Stimulated activated CD4-positive, alpha-beta T cell treated with anti-CD3 and anti-CD28 coated beads, TNF-alpha, amount 100 ng/mL, for 24 hours (primary cell): Measurements from ENCODE around the gene LRIG1.

Experiments used
- DNase-seq, 3 experiments: peaks; one replicate each; pipeline ENCODE4 v3.0.0-alpha.2; 2020; ENCODE audit warnings: low read depth in 3 of 3

LRIG1 gene

DNA sequence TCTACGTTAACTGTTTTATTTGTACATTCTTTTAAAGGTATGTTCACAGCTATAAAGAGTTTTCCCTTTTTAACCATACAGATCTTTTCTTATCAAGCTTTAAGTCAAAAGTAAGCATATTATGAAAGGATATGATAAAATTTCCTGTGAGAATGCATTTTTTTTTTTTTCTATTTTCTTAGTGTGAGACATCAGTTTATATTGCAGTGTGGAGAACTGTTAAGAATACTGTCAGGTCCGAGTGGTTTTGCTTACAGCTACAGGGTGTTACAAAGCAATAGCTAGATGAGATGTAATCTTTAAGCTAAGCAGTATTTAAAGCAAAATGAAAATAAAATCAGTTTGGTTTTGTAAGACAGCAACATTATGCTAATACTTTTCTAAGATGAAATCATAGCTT lies 146.8 kb downstream of the LRIG1 start:
- no peak for DNase-seq

DNA sequence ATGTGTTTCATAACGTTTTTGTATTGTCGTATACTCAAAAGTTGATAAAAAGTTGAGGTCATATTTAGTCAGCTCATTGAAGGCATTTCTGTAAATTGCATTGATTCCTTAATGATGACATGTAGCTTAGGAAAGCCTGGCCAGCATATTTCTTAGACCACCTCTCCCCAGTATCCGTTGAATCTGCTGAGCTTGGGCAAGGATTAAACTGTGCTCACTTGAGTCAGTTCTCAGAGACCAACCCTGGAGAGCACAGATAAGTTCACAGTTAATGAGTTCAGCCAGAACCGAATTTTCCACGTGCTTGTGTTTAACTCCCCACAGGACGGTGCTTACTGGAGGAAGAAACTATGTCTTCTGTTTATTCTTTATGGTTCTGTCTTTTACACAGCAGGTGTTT lies 147.3 kb downstream of the LRIG1 start:
- DNase-seq: no peak

DNA sequence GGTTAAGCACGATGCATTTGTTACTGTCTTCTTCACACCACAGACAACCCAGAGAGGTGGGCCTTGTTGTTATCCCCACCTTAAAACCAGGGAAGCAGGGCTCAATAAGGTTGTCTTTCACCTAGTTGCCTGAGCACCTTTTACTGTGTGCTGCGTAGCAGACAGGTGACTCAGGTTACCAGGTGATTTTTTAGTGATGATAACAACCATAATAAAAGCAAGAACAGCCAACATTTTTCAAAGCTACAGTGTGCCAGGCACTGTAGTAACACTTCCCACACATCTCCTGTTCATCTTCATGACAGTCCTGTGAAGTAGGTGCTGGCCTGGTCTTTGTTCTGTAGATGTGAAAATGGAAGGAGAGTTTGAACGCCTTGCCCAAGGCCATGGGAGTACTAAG lies 147.8 kb downstream of the LRIG1 start:
- no peak for DNase-seq

DNA sequence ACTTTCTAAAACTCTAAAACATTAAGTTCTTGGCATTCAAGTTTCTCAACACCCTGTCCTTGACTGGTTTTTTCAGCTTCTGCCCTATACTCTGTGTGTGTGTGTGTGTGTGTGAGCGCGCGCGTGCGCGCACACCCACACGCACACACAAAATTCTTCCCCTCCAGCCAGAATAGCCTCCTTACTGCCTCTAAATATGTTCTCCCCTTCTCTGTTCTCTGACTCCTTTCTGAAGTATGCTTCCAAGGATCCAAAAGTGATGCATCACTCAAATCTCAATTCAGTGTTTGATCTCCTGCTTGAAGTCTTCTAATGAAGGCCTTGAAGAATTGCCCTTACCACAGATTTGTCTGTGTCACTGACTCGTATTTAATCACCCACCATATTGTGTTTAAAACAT lies 150.2 kb downstream of the LRIG1 start:
- DNase-seq: no peak

DNA sequence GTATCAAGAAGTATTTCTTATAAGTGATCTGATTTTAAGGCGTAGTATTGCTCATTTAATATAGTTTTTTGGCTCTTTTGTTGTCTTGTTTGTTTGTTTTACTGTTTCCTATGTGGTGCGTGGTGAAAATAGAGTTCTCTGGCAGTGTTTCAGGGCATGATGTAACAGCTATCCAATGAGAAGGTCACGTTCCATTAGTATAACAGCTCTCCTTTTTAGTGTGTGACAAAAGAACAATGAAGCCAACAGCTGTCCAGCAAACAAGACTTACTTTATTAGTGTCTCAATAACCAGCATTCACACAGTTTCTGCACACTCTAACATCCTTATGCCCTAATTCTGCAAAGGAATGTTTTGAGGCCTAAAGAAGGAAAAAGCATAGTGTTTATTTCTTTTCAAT lies 152.1 kb downstream of the LRIG1 start:
- DNase-seq: no peak

DNA sequence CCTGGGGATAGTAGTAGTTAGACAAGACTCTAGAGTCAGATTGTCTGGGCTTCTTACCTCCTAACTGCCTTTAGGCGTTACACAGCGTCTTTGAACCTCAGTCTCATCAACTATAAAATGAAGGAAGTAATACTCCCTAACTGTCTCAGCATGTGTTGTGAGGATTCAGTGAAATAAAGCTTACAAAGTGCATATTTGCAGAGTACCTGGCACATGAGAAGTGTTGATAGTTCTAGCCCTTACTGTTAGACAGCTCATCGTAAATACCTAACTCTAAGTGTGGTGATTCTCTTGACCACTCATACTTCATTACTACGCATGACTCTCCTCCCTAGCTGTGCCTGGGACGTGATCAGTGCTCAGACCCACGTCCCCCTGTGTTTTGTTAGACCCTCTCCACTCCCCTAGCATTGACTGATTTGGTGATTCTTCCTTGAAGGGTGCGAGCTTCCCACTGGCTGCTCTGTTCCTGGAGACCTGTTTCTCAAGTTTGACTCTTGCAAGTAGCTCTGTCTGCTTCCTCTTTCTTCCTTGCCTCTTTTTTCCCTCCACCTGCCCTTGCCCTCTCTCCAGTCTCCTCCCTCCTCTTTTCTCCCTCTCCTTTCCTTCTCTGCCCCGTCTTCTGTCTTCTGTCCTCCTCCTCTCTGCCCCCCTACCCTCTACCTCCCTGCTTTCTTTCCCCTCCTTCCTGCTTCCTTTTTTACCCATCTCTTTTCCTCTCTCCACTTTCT lies 155.8 kb downstream of the LRIG1 start:
- DNase-seq: no peak

DNA sequence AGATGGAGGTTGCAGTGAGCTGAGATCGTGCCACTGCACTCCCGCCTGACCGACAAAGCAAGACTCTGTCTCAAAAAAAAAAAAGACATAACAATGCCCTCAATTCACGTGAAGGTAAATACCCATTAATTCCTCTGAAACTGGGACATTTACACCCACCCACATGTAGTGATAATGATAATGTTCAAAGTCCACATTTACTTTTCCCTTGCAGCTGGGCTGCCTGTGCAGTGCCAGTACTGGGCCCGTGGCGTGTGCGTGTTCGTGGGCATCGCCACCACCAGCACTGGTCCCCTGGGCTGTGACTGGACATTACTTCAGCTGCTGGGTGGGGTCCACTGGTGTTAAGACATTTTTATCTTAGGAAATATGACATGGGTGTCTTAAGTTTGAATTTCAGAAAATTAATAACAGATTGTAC lies 156.4 kb downstream of the LRIG1 start:
- DNase-seq: no peak

DNA sequence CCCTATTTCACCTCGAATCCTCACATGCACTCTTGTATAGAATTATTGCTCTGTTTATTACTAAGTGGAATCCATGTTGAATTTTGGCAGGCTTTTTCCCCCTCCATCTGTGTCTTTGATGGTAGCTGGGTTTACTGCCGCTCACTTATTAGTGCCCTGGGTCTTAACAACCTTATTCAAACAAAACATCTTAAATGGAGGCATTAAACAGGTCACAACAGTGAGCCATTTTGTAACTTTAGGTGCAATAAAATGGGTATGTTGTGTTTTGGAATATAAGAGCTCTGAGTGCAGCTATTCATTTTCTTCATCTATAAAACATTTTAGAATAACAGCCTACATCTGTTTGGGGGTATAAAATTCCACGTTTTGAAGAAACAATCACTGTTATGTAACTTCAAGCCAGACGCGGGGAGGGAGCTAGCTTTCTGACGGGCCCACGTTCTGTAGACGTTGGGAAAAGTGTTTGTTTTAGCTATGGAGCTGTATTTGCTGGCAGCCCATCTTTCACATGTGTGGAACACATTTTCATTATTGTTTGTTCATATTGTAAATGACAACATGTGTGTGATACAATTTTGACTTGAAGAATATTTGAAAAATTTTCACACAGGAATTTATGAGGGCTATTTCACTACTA lies 158.0 kb downstream of the LRIG1 start:
- DNase-seq: no peak

DNA sequence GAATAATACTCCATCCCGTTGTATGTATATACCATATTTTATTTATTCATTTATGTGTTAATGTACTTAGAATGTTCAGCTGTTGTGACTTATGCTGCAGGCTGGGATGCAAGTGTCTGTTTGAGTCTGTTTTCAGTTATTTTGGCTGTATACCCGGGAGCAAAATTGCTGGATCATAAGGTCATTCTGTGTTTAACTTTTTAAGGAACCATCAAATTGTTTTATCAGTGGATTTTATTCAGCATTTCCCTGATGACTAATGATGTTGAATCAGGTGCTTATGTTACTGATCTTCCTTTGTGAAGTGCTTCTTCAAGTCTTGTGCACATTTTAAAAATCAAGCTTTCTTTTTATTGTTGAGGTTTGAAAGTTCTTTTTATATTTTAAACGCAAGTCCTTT lies 161.9 kb downstream of the LRIG1 start:
- no peak for DNase-seq

DNA sequence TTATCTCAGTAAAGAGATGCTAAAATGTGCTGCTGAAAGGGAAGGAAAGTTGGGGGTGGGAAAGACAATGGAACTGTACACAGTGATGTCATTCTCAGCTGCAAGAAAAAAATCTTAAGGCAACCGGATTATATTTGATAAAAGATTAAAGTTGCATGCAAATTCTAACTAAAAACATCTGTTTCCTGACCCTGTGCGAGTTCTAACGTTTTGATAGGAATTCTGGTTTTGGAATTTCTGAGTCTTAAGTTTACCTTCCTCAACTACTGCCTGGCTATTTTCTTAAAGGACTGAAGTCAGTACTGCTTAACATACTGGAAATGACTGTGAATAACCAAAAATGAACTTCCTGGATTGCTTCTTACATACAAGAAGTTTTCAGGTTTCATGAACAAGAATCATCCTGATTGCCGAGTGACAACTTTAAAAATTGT lies 164.5 kb downstream of the LRIG1 start:
- no peak for DNase-seq

DNA sequence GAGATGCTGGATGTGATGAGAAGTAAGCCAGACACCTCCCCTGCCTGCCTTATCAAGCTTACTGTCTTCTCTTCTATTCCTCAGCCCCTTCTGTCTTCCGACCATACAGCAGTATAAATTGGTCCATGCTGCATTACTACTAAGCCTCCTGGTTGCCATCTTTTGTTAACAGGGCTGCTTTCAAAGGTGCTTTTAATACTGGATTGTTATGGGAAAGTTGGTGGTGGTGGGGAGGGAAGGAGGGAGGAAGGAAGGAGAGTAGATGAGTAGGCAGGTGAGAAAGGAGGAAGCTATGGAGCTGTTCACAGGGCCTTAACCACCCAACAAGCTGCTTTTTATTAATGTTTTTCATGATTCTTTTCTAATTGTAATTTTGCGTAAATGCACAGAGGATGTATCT lies 165.2 kb downstream of the LRIG1 start:
- no peak for DNase-seq
